ENCODE measurements around the gene HCN1.

Gene HCN1

DNA sequence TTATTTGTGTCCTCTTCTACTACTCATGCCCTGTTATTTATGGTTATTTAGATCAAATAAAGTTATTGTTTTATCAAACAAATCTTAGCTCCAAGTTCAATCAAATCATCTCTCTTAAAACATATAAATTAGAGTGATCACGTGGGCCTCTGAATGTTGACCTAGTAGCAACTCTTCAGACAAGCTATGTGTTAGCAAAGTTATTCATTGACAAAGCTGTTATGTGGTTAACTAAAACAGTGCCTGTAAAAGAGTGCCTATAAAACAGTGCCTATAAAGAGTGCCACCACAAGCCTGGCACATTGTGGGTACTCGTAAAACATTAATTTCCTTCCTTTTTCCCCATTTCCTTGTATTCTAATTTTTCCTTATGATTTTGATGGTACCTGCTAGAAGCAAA lies 421.9 kb downstream of the HCN1 start:
- no peak for DNase-seq

DNA sequence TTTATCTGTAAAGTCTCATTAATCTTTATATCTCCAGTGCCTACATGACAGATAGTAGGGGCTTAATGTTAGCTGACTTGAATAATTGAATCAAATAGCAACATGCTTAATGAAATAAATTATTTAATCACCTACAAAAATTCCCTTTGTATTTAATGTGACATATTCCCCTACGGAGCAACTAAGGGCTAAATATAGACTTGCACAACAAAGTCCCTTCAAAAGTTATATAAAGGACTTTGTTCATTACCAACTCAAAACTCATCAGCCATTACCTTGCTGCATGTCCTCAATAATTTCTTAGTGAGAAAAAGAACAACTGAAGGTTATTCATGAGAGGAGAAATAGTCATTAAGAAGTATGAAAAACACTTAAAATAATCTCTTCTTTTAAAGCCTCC lies 424.6 kb downstream of the HCN1 start:
- no peak for DNase-seq

- DNase-seq: no peak
Observed at GRCh38 chr5:45264447-45264846, 431.7 kb downstream of the HCN1 start.

GRCh38 chr5:45262061-45262590 lies 434.1 kb downstream of the HCN1 start:
- no peak for DNase-seq

GRCh38 chr5:45261125-45261524 lies 435.1 kb downstream of the HCN1 start:
- no peak for DNase-seq

DNA sequence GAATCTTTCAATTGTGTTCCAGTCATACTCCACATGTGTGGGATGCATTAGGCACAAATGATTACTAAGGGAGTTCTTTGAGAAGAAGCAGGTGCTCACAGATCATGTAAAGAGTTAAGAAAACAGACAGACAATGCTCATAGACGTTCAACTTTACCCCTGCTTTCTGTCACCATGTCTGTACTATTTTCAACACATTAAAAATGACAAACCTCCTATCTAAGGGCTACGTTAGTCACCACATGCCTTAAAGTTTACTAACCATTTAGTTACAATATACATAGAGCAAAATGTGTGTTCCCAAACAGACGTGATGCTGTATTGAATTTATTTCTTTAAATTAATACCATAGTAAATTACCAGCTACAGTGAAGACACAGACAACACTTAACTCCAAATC lies 435.9 kb downstream of the HCN1 start:
- DNase-seq: no peak

DNA sequence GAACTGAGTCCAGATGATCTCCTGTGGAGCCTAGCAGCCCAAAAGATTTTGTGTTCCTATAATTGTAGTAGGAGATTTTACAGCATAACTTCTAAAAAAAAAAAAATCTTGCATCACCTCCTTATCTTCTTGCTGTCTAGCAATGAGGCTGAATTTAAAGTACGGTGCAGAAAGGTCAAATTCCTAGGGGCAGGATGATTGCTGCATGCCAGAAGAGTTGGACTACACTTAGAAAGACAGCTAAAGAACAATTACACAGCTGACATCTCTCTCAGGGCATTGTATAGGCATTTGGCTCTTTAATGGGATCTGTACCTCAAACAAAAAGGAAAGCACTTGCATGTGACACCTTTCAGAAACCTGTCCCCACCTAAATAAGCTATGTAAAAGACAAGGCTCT lies 443.2 kb downstream of the HCN1 start:
- DNase-seq: no peak

DNA sequence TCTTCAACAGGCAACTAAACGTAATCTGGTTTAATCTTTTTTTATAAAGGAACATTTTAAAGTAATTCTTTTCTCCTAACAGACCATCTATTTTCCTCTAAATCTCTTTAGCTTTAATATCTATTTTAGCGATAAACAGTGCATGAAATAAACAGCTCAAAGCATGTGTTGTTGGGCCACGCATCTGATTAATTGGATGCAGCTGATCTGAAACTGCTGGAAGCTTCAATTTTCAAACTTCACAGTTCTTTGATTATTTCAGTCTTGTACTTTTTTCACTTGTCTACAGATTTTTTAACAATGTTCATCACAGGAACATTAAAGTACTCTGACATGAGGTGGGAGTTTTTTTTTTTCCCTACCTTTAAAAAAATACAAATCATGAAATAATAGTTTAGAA lies 443.6 kb downstream of the HCN1 start:
- no peak for DNase-seq

- DNase-seq: no peak
Observed at GRCh38 chr5:45225571-45226031, 470.6 kb downstream of the HCN1 start.

DNA sequence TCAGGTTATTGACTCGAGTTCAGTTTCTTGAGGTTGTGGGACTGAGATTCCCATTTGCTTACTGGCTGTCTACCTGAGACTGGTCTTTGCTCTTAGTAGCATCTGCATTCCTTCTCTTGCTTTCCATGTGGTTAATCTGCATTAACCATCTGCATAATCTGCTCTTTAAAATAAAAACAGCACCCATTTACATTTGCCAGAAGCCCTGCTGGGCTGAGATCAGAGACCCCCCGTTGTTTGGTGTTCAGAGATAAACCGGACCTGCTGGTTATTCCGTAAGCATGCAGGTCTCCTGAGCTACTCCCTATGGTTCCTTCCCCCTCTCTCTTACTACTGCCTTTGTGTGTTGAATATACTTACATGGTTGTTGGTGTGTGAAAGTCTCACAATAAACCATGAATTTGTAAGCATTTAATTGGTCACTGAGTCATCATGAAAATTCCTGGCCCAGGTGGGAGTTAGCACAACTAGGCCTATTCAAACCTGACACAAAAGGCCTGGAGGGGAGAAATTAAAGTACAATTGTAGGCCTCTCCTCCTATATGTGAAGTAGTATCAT lies 490.7 kb downstream of the HCN1 start:
- DNase-seq: no peak

All from stimulated activated naive CD4-positive, alpha-beta T cell treated with Interleukin-2 at 50 U/mL for 16 hours (primary cell).